Heart left ventricle (tissue), 13 donors: ENCODE measurements around the gene C4BPA.

Source experiments
- CTCF ChIP-seq, 12 donors: fragments of 200-600 bp; sonication (generic) in 4 of 12; IDR thresholded peaks; one replicate each; pipeline versions ENCODE4 v1.5.0 to v1.8.0; 2018 to 2022; ENCODE audit warnings: antibody characterized with exemption in 12 of 12, mild to moderate bottlenecking in 5 of 12
- POLR2A ChIP-seq, 2 donors: fragments of 450-650 bp; IDR thresholded peaks; one replicate each; pipeline ENCODE4 v1.6.1; 2017; ENCODE audit warnings: antibody characterized with exemption in 2 of 2, mild to moderate bottlenecking in 2 of 2, moderate library complexity in 2 of 2
- donor health status: ischemic (EF 13 %, LVEDD 7.1; RV severe dilation, severe dysfunction).
- donor health status: DM: no; HTN: yes; CAD: no.
- donor health status: DM: no; HTN: no; CAD: no.
- donor health status: ischemic (EF 25% LVEDD 6.9; RV normal size, moderate dysfunction).
- donor health status: ischemic (EF 25% LVEDD 5.7; RV mildly dilated, moderate dysfunction).
- donor health status: ischemic (EF 35%, LVEDD 5.7; RV mildly dilated, moderate dysfunction).
- donor health status: nonischemic (EF 11% LVEDD 7.7; RV severe dilation, severe dysfunction).
- donor health status: DM: yes; HTN: yes; CAD: no.
- donor health status: PGD.
- donor health status: ischemic (EF 29% LVEDD 5.4; RV normal size, mild dysfunction).
- donor health status: nonischemic (EF 23%, LVEDD 6.1; RV moderate dilation, normal function).

- TF ChIP-seq CTCF (IDR thresholded peaks at IDR 0.05), result no peak
- no peak for TF ChIP-seq POLR2A (IDR thresholded peaks at IDR 0.05)
Observed at GRCh38 chr1:207156826-207157225, 52.8 kb downstream of the C4BPA start.
